Tibial nerve (tissue), 4 donors: ENCODE data around the gene CES2. TPM values are rescaled to one million over a fixed set of nuclear protein-coding genes. Genes with fewer than 3 reads are reported as not detected.
"Not testable (repeated sequence)": the region's sequence is repeated elsewhere in the genome, so short reads cannot be mapped to it uniquely, and the experiment has no call there.

Experiments used
- DNase-seq, 2 donors: peaks; one replicate each; pipeline ENCODE4 v3.0.0-alpha.2; 2019; ENCODE audit warnings: low spot score in 2 of 2
- H3K27ac ChIP-seq, 4 donors: fragments of 200-600 bp; sonication (generic) in 3 of 4; one replicate each; pipeline ENCODE4 v1.5.1; 2017 to 2019; ENCODE audit warnings: mild to moderate bottlenecking in 1 of 4
- H3K27me3 ChIP-seq, 2 donors: fragments of 200-600 bp; sonication (generic) in 1 of 2; one replicate each; pipeline versions ENCODE4 v1.5.1 to v1.6.0; 2017 to 2019
- H3K36me3 ChIP-seq, 3 donors: fragments of 200-600 bp; sonication (generic); one replicate each; pipeline ENCODE4 v1.5.1; 2018 to 2019
- H3K4me1 ChIP-seq, 4 donors: fragments of 200-600 bp; sonication (generic) in 3 of 4; one replicate each; pipeline ENCODE4 v1.5.1; 2017 to 2019
- H3K4me3 ChIP-seq, 4 donors: fragments of 200-600 bp; sonication (generic) in 3 of 4; one replicate each; pipeline ENCODE4 v1.5.1; 2017 to 2019; ENCODE audit warnings: mild to moderate bottlenecking in 1 of 4, moderate library complexity in 1 of 4
- H3K9me3 ChIP-seq, 4 donors: fragments of 200-600 bp; sonication (generic) in 3 of 4; one replicate each; pipeline ENCODE4 v1.5.1; 2017 to 2019
- EP300 ChIP-seq, 2 donors: sonication (generic); formaldehyde crosslinking; IDR thresholded peaks; one replicate each; pipeline ENCODE4 v1.6.1; 2017; ENCODE audit warnings: antibody characterized with exemption in 2 of 2, mild to moderate bottlenecking in 1 of 2
- POLR2A ChIP-seq, 2 donors: fragments of 450-650 bp; IDR thresholded peaks; one replicate each; pipeline ENCODE4 v1.6.1; 2017; ENCODE audit warnings: antibody characterized with exemption in 2 of 2, mild to moderate bottlenecking in 2 of 2, moderate library complexity in 2 of 2
- WGBS, 2 donors: methylation state at CpG; one replicate each; pipeline ENCODE4 v1.1.5; 2018; 5-methylcytosine and 5-hydroxymethylcytosine counted together
- total RNA-seq, 4 donors: library from RNA; depleted of rRNA; stranded (reverse); fragments of >200 nt; gene quantifications; one replicate each; pipeline ENCODE4 v1.1.0, GENCODE V29; 2016
- TF ChIP-seq, protein P1 (sequence below), 5 experiments: fragments of 200-600 bp in 3 of 5; fragments of 450-650 bp in 2 of 5; sonication (generic) in 3 of 5; IDR thresholded peaks; one replicate each; pipeline ENCODE4 v1.5.1; 2016 to 2019; ENCODE audit warnings: antibody characterized with exemption in 5 of 5, mild to moderate bottlenecking in 3 of 5, moderate library complexity in 2 of 5

Gene CES2
- total RNA-seq, 4 donors from 2014 or later = 29.2 to 45.0 (median 34.4) TPM

DNA sequence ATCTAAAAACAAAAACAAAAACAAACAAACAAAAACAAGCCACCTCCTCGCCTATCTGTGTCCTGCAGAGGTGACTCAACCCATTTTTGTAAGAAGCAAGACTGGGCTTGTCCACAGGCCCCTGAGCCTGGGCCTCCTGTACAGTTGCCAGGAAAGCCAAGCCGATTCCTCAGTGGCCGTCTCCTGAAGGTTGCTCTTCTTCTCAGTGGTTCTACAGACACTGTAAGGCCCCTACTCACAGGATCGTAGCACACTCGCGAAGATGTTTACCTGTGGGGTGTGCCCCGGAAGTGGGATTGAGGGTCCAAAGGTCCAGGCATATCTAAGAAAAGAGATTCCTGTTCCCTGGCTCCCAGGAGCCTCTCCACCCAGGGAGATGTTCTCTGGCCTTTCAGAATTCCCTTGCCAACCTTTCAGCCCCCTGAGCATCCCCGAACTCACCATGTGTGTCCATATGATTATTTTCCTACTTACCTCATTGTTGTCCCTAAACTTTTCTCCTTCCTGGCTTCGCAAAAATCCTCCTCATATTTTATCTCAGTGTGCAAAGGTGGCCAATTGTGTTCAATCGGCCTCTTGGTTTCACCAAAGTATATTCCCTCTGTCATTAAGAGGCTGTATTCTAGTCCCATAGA is 18.3 kb downstream of the CES2 start:
- TF ChIP-seq POLR2A (IDR thresholded peaks at IDR 0.05) = no peak
- TF ChIP-seq, protein P1, sequence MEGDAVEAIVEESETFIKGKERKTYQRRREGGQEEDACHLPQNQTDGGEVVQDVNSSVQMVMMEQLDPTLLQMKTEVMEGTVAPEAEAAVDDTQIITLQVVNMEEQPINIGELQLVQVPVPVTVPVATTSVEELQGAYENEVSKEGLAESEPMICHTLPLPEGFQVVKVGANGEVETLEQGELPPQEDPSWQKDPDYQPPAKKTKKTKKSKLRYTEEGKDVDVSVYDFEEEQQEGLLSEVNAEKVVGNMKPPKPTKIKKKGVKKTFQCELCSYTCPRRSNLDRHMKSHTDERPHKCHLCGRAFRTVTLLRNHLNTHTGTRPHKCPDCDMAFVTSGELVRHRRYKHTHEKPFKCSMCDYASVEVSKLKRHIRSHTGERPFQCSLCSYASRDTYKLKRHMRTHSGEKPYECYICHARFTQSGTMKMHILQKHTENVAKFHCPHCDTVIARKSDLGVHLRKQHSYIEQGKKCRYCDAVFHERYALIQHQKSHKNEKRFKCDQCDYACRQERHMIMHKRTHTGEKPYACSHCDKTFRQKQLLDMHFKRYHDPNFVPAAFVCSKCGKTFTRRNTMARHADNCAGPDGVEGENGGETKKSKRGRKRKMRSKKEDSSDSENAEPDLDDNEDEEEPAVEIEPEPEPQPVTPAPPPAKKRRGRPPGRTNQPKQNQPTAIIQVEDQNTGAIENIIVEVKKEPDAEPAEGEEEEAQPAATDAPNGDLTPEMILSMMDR (IDR thresholded peaks at IDR 0.05) = no peak
- TF ChIP-seq EP300 (IDR thresholded peaks at IDR 0.05) = no peak
- no peak for DNase-seq
- peaks cover 0 to 8% (median 6%) of the 10 kb centered on the region in 4 donors for H3K4me1 ChIP-seq
- no peak overlapping the region for H3K4me3 ChIP-seq
- peaks cover 0 to 6% (median 0%) of the 10 kb centered on the region in 4 donors for H3K9me3 ChIP-seq
- WGBS, 2 donors = 77 to 78% methylated on average over 10 of the region's 10 CpGs
- H3K27ac ChIP-seq = no peak overlapping the region
- no peaks in the 10 kb centered on the region for H3K36me3 ChIP-seq
- H3K27me3 ChIP-seq = peaks cover 0 to 16% of the 10 kb centered on the region in 2 donors

DNA sequence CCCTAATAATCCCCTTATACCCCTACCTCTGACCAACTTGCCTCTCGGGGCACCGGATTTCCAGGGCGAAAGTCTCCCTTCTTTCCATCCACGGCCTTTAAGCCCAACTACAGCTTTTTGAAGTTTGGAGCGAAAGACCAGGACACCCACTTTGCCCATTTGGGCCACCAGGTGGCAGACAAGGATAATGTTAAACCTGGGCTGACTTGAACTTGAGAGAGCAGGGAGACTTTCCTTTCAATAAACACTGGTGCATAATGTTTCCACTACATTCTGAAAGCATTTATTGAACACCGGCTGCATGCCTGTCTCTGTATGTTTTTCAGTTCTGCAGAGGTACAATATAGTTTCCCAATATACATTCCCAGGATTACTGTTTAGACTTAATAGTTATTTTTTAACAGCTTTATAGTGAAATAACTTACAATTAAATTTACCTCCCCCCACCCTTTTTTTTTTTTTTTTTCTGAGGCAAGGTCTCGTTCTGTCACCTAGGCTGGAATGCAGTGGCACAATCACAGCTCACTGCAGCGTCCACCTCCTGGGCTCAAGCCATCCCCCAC is 18.9 kb downstream of the CES2 start:
- 23% methylated on average over 8 of the region's 8 CpGs for WGBS, 2 donors
- H3K4me3 ChIP-seq = no peak overlapping the region
- TF ChIP-seq EP300 (IDR thresholded peaks at IDR 0.05) (no peak), POLR2A (IDR thresholded peaks at IDR 0.05) (no peak)
- TF ChIP-seq, protein P1 (IDR thresholded peaks at IDR 0.05) = peak; percentile 59 to 81 (median 67)
- DNase-seq = peak; percentile 66 to 91
- peaks cover 0 to 2% (median under 1%) of the 10 kb centered on the region in 4 donors for H3K4me1 ChIP-seq
- no peak overlapping the region for H3K27ac ChIP-seq
- no peaks in the 10 kb centered on the region for H3K36me3 ChIP-seq
- H3K9me3 ChIP-seq = peaks cover 0 to 6% (median 0%) of the 10 kb centered on the region in 4 donors
- H3K27me3 ChIP-seq = peaks cover 0 to 13% of the 10 kb centered on the region in 2 donors

DNA sequence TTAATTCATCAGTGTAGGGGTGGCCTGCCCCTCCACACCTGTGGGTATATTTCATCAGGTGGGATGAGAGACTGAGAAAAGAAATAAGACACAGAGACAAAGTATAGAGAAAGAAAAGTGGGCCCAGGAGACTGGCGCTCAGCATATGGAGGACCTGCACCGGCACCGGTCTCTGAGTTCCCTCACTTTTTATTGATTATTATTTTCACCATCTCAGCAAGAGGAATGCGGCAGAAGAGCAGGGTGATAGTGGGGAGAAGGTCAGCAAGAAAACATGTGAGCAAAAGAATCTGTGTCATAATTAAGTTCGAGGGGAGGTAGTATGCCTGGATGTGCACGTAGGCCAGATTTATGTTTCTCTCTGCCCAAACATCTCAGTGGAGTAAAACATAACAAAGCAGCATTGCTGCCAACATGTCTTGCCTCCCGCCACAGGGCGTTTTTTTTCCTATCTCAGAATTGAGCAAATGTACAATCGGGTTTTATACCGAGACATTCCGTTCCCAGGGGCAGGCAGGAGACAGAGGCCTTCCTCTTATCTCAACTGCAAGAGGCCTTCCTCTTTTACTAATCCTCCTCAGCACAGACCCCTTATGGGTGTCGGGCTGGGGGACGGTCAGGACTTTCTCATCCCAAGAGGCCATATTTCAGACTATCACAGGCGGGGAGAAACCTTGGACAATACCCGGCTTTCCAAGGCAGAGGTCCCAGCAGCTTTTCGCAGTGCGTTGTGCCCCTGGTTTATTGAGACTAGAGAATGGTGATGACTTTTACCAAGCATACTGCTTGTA is 20.2 kb downstream of the CES2 start:
- not testable (repeated sequence) for DNase-seq, H3K4me3 ChIP-seq, H3K4me1 ChIP-seq, H3K36me3 ChIP-seq, H3K27ac ChIP-seq, H3K9me3 ChIP-seq, H3K27me3 ChIP-seq
- 51 to 62% methylated on average over 17 of the region's 17 CpGs for WGBS, 2 donors

DNA sequence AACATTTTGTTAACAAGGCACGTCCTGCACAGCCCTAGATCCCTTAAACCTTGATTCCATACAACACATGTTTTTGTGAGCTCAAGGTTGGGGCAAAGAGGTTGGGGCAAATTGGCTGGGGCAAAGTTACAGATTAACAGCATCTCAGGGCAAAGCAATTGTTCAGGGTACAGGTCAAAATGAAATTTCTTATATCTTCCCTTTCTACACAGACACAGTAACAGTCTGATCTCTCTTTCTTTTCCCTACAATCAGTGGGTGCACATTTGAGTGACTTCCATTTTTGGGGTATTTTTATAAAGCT is 20.8 kb downstream of the CES2 start:
- DNase-seq, H3K4me1 ChIP-seq, H3K9me3 ChIP-seq, H3K4me3 ChIP-seq, H3K36me3 ChIP-seq, H3K27ac ChIP-seq, H3K27me3 ChIP-seq: not testable (repeated sequence)
- 64 to 65% methylated on average over 1 of the region's 1 CpG for WGBS, 2 donors

DNA sequence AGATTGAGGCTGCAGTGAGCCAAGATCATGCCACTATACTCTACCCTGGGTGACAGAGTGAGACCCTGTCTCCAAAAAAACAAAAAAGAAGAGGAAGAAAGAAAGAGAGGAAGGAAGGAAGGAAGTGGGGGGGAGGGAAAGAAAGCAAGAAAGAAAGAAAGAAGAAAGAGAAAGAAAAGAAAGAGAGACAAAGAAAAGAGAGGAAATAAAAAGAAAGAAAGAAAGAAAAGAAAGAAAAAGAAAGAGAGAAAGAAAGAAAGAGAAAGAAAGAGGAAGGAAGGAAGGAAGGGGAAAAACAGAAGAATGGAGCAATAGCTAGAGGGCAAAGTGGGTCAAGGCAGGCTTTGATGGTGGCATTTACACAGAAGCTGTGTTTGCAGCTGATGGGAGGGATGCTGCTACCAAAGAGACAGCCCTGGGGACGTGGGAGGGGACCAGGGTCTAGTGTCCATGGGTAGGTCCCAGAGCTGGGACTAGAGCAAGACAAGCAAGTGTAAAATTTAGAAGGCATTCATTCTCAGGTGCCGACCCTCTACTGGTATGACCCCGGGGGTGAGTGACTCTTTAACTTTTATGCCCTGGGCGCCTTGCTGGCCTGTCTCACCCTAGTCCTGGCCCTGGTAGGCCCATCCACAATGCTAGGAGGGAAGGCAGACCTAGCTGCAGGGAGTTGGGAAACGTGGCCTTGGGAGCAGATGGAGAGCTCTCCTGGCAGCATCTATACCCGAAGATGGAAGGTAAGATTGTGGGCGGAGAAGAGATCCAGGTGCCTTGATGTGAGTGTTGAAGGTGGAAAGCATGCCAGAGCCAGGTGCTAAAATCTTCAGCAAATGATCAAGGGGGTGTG is 23.8 kb downstream of the CES2 start:
- 65 to 75% methylated on average over 7 of the region's 7 CpGs for WGBS, 2 donors
- Histone ChIP-seq H3K36me3 (no peaks in the 10 kb centered on the region), H3K4me3 (no peak overlapping the region), H3K4me1 (no peaks in the 10 kb centered on the region), H3K27ac (no peak overlapping the region), H3K27me3 (no peaks in the 10 kb centered on the region), H3K9me3 (no peaks in the 10 kb centered on the region)
- DNase-seq = no peak
- TF ChIP-seq EP300 (IDR thresholded peaks at IDR 0.05) (no peak), POLR2A (IDR thresholded peaks at IDR 0.05) (no peak)
- TF ChIP-seq, protein P1 (IDR thresholded peaks at IDR 0.05) = no peak
